Glomerular endothelial cell (primary cell): ENCODE data around the gene ST8SIA2. TPM values are rescaled to one million over a fixed set of nuclear protein-coding genes. Genes with fewer than 3 reads are reported as not detected.

ENCODE experiments used
- DNase-seq: peaks from one replicate; pipeline ENCODE4 v3.0.0-alpha.2; 2011; ENCODE audit warnings: low read depth, low spot score; ENCODE audit errors: extremely low read depth
- total RNA-seq: library from RNA; depleted of rRNA; stranded (reverse); fragments of >200 nt; gene quantifications from 2 replicates; pipeline ENCODE4 v1.2.3, GENCODE V29; 2015

ST8SIA2 gene
- total RNA-seq, 1 donor from 2014 or later: not detected

GRCh38 chr15:92480361-92480760, 86.7 kb downstream of the ST8SIA2 start:
- no peak for DNase-seq

- DNase-seq: no peak
These were observed 91.8 kb downstream of the ST8SIA2 start for GRCh38 chr15:92485441-92485840.

- no peak for DNase-seq
These were observed 99.0 kb downstream of the ST8SIA2 start for GRCh38 chr15:92492551-92493115.

- DNase-seq: no peak
These were observed 101.2 kb downstream of the ST8SIA2 start for GRCh38 chr15:92494806-92495336.

- no peak for DNase-seq
These were observed 101.8 kb downstream of the ST8SIA2 start for GRCh38 chr15:92495446-92495845.

GRCh38 chr15:92499731-92500530, 106.2 kb downstream of the ST8SIA2 start:
- no peak for DNase-seq

- DNase-seq: no peak
These were observed 108.7 kb downstream of the ST8SIA2 start for GRCh38 chr15:92502336-92502735.

GRCh38 chr15:92502930-92503857, 109.5 kb downstream of the ST8SIA2 start:
- DNase-seq: no peak

GRCh38 chr15:92503889-92504288, 110.2 kb downstream of the ST8SIA2 start:
- DNase-seq: no peak

- DNase-seq: no peak
These were observed 111.9 kb downstream of the ST8SIA2 start for GRCh38 chr15:92505611-92506010.

GRCh38 chr15:92506506-92506905, 112.8 kb downstream of the ST8SIA2 start:
- no peak for DNase-seq

- no peak for DNase-seq
These were observed 116.6 kb downstream of the ST8SIA2 start for GRCh38 chr15:92510163-92510882.
